ENCODE data around the gene CENPP.

CENPP gene

GRCh38 chr9:92655896-92656536 is 330.3 kb downstream of the CENPP start:
- TF ChIP-seq NFIC (IDR thresholded peaks at IDR 0.05) = no peak
- TF ChIP-seq YY1 (IDR thresholded peaks at IDR 0.05; ENCODE audit: low read depth) = no peak
- no peak for TF ChIP-seq ZBTB7A (IDR thresholded peaks at IDR 0.05; ENCODE audit: low read depth)
- TF ChIP-seq REST (IDR thresholded peaks at IDR 0.05; ENCODE audit: low read depth) = no peak
- TF ChIP-seq TCF12 (IDR thresholded peaks at IDR 0.05; ENCODE audit: low read depth) = no peak
- TF ChIP-seq RAD21 (IDR thresholded peaks at IDR 0.05; ENCODE audit: low read depth) = no peak

- no peak for TF ChIP-seq USF1 (IDR thresholded peaks at IDR 0.05)
- no peak for TF ChIP-seq FOXM1 (IDR thresholded peaks at IDR 0.05; ENCODE audit: borderline replicate concordance, low read depth)
- TF ChIP-seq CEBPB (IDR thresholded peaks at IDR 0.05) = no peak
- TF ChIP-seq TAF1 (IDR thresholded peaks at IDR 0.05; ENCODE audit: low read depth) = no peak
- TF ChIP-seq TCF12 (IDR thresholded peaks at IDR 0.05; ENCODE audit: low read depth) = no peak
- TF ChIP-seq EP300 (IDR thresholded peaks at IDR 0.05; ENCODE audit: borderline replicate concordance) = no peak
- no peak for TF ChIP-seq RAD21 (IDR thresholded peaks at IDR 0.05; ENCODE audit: low read depth)
- TF ChIP-seq EGR1 (IDR thresholded peaks at IDR 0.05) = no peak
- TF ChIP-seq NFIC (IDR thresholded peaks at IDR 0.05) = no peak
Observed at GRCh38 chr9:92656537-92656925, 330.8 kb downstream of the CENPP start.

- TF ChIP-seq EGR1 (IDR thresholded peaks at IDR 0.05) = no peak
- TF ChIP-seq TAF1 (IDR thresholded peaks at IDR 0.05; ENCODE audit: low read depth) = no peak
- TF ChIP-seq TCF12 (IDR thresholded peaks at IDR 0.05; ENCODE audit: low read depth) = no peak
- TF ChIP-seq NFIC (IDR thresholded peaks at IDR 0.05) = no peak
- TF ChIP-seq REST (IDR thresholded peaks at IDR 0.05; ENCODE audit: low read depth) = no peak
- no peak for TF ChIP-seq FOXM1 (IDR thresholded peaks at IDR 0.05; ENCODE audit: borderline replicate concordance, low read depth)
- TF ChIP-seq CREB1 (IDR thresholded peaks at IDR 0.05; ENCODE audit: low read depth) = no peak
- no peak for TF ChIP-seq CEBPB (IDR thresholded peaks at IDR 0.05)
Observed at GRCh38 chr9:92657296-92658094, 331.7 kb downstream of the CENPP start.

GRCh38 chr9:92658176-92658575 is 332.4 kb downstream of the CENPP start:
- TF ChIP-seq REST (IDR thresholded peaks at IDR 0.05; ENCODE audit: low read depth) (no peak), FOXM1 (IDR thresholded peaks at IDR 0.05; ENCODE audit: borderline replicate concordance, low read depth) (no peak), MAX (IDR thresholded peaks at IDR 0.05) (no peak), EP300 (IDR thresholded peaks at IDR 0.05; ENCODE audit: borderline replicate concordance) (no peak), TCF12 (IDR thresholded peaks at IDR 0.05; ENCODE audit: low read depth) (no peak), USF1 (IDR thresholded peaks at IDR 0.05) (no peak), CEBPB (IDR thresholded peaks at IDR 0.05) (no peak), ZBTB7A (IDR thresholded peaks at IDR 0.05; ENCODE audit: low read depth) (no peak)

- TF ChIP-seq YY1 (IDR thresholded peaks at IDR 0.05; ENCODE audit: low read depth) (no peak), REST (IDR thresholded peaks at IDR 0.05; ENCODE audit: low read depth) (no peak), CEBPB (IDR thresholded peaks at IDR 0.05) (no peak), USF1 (IDR thresholded peaks at IDR 0.05) (no peak), TEAD4 (IDR thresholded peaks at IDR 0.05) (no peak), NFIC (IDR thresholded peaks at IDR 0.05) (no peak), RAD21 (IDR thresholded peaks at IDR 0.05; ENCODE audit: low read depth) (no peak), EP300 (IDR thresholded peaks at IDR 0.05; ENCODE audit: borderline replicate concordance) (no peak), MAX (IDR thresholded peaks at IDR 0.05) (no peak), FOXM1 (IDR thresholded peaks at IDR 0.05; ENCODE audit: borderline replicate concordance, low read depth) (no peak), ZBTB7A (IDR thresholded peaks at IDR 0.05; ENCODE audit: low read depth) (no peak), CREB1 (IDR thresholded peaks at IDR 0.05; ENCODE audit: low read depth) (no peak), TAF1 (IDR thresholded peaks at IDR 0.05; ENCODE audit: low read depth) (no peak), EGR1 (IDR thresholded peaks at IDR 0.05) (no peak), TCF12 (IDR thresholded peaks at IDR 0.05; ENCODE audit: low read depth) (no peak)
Observed at GRCh38 chr9:92658611-92659010, 332.9 kb downstream of the CENPP start.

All from Ishikawa (cell line).